ENCODE data around the gene MSS51.
"Not testable (repeated sequence)": the region's sequence is repeated elsewhere in the genome, so short reads cannot be mapped to it uniquely, and the experiment has no call there.

MSS51 gene

GRCh38 chr10:73413528-73414229 lies 19.7 kb downstream of the MSS51 start, which contains the start of gene ANXA7:
Gene ANXA7 (minus strand): TSS chr10:73414058. CDS start chr10:73400856, 13,202 bp downstream.
- DNase-seq: peak; percentile 27

- DNase-seq: no peak
Measured at GRCh38 chr10:73413108-73413527, 20.2 kb downstream of the MSS51 start.

- DNase-seq: no peak
Measured at GRCh38 chr10:73410897-73411296, 22.5 kb downstream of the MSS51 start.

- DNase-seq: no peak
Measured at GRCh38 chr10:73408978-73409521, 24.3 kb downstream of the MSS51 start.

GRCh38 chr10:73408061-73408460 lies 25.3 kb downstream of the MSS51 start:
- DNase-seq: no peak

GRCh38 chr10:73407495-73407894 lies 25.9 kb downstream of the MSS51 start:
- DNase-seq: no peak

- no peak for DNase-seq
Measured at GRCh38 chr10:73406846-73407245, 26.5 kb downstream of the MSS51 start.

- DNase-seq: no peak
Measured at GRCh38 chr10:73405556-73405955, 27.8 kb downstream of the MSS51 start.

- DNase-seq: no peak
Measured at GRCh38 chr10:73404690-73405089, 28.7 kb downstream of the MSS51 start.

GRCh38 chr10:73401636-73402035 lies 31.7 kb downstream of the MSS51 start:
- DNase-seq: no peak

GRCh38 chr10:73399063-73399462 lies 34.3 kb downstream of the MSS51 start:
- DNase-seq: no peak

- DNase-seq: no peak
Measured at GRCh38 chr10:73398024-73398423, 35.3 kb downstream of the MSS51 start.

GRCh38 chr10:73394325-73394724 lies 39.0 kb downstream of the MSS51 start:
- not testable (repeated sequence) for DNase-seq

GRCh38 chr10:73388228-73388627 lies 45.1 kb downstream of the MSS51 start:
- DNase-seq: no peak

- DNase-seq: no peak
Measured at GRCh38 chr10:73386583-73386982, 46.8 kb downstream of the MSS51 start.

GRCh38 chr10:73379064-73379748 lies 54.2 kb downstream of the MSS51 start:
- DNase-seq: no peak

GRCh38 chr10:73376679-73377078 lies 56.7 kb downstream of the MSS51 start:
- DNase-seq: no peak

Measured in SIG-M5 (cell line).